GM23338 (cell line): Measurements from ENCODE around the gene C4orf17. TPM values are rescaled to one million over a fixed set of nuclear protein-coding genes. Genes with fewer than 3 reads are reported as not detected.
A peak's percentile ranks its signal among the peaks of the same experiment; 100 is the strongest.

ENCODE experiments used
- ATAC-seq: fragments of 200-7000 bp; cut with Tn5 transposase; 3 replicates; pipeline ENCODE4 v1.9.1; 2020
- DNase-seq: peaks from one replicate; pipeline ENCODE4 v3.0.0-alpha.2; 2015; ENCODE audit warnings: low spot score
- H2AFZ ChIP-seq: fragments of 200-600 bp; sonication (generic); 2 replicates; pipeline ENCODE4 v1.8.0; 2016; ENCODE audit warnings: antibody characterized with exemption, mild to moderate bottlenecking, moderate library complexity
- H3F3A ChIP-seq: fragments of 200-600 bp; sonication (generic); replicated peaks from 2 replicates; pipeline ENCODE4 v1.8.0; 2017; ENCODE audit warnings: antibody characterized with exemption, mixed run types, low read depth
- H3K27ac ChIP-seq: fragments of 200-600 bp; sonication (generic); 2 replicates; pipeline ENCODE4 v1.6.1; 2016; ENCODE audit warnings: low read depth
- H3K27me3 ChIP-seq: fragments of 200-600 bp; sonication (generic); 2 replicates; pipeline ENCODE4 v1.8.0; 2016; ENCODE audit warnings: mild to moderate bottlenecking, mixed run types, moderate library complexity; ENCODE audit not compliant: insufficient read depth
- H3K36me3 ChIP-seq: fragments of 200-600 bp; sonication (generic); 2 replicates; pipeline ENCODE4 v1.8.0; 2016; ENCODE audit warnings: mild to moderate bottlenecking; ENCODE audit not compliant: insufficient read depth
- H3K4me1 ChIP-seq: fragments of 200-600 bp; sonication (generic); 2 replicates; pipeline ENCODE4 v1.8.0; 2016; ENCODE audit warnings: mild to moderate bottlenecking, moderate library complexity; ENCODE audit not compliant: insufficient read depth
- H3K4me2 ChIP-seq: fragments of 200-600 bp; sonication (generic); 2 replicates; pipeline ENCODE4 v1.7.1; 2017; ENCODE audit warnings: mixed run types
- H3K4me3 ChIP-seq: fragments of 200-600 bp; sonication (generic); 2 replicates; pipeline ENCODE4 v1.6.1; 2016; ENCODE audit warnings: mixed run types
- H3K79me2 ChIP-seq: fragments of 200-600 bp; sonication (generic); replicated peaks from 2 replicates; pipeline ENCODE4 v1.8.0; 2017; ENCODE audit warnings: mild to moderate bottlenecking; ENCODE audit not compliant: insufficient read depth
- H3K9me2 ChIP-seq: fragments of 200-600 bp; sonication (generic); 2 replicates; pipeline ENCODE4 v1.8.0; 2017; ENCODE audit not compliant: insufficient read depth
- H4K20me1 ChIP-seq: fragments of 200-600 bp; sonication (generic); replicated peaks from 2 replicates; pipeline ENCODE4 v1.8.0; 2017; ENCODE audit warnings: mild to moderate bottlenecking; ENCODE audit not compliant: insufficient read depth
- H3K27ac Mint-ChIP-seq: 2 replicates; pipeline ENCODE4 v1.8.0; 2020; ENCODE audit warnings: inconsistent platforms, mild to moderate bottlenecking, moderate library complexity, mixed read lengths
- H3K27me3 Mint-ChIP-seq: 3 replicates; pipeline ENCODE4 v1.8.0; 2022; ENCODE audit warnings: low read depth, mild to moderate bottlenecking, moderate library complexity, mixed read lengths, inconsistent platforms; ENCODE audit not compliant: insufficient read depth, poor library complexity
- H3K36me3 Mint-ChIP-seq: 3 replicates; pipeline ENCODE4 v1.8.0; 2021; ENCODE audit warnings: low read depth, mild to moderate bottlenecking, inconsistent platforms, moderate library complexity, mixed read lengths
- H3K4me1 Mint-ChIP-seq: 3 replicates; pipeline ENCODE4 v1.8.0; 2020; ENCODE audit warnings: mild to moderate bottlenecking, inconsistent platforms, mixed read lengths
- H3K4me3 Mint-ChIP-seq: 3 replicates; pipeline ENCODE4 v1.8.0; 2021; ENCODE audit warnings: moderate library complexity, mild to moderate bottlenecking, inconsistent platforms, mixed read lengths
- H3K9me3 Mint-ChIP-seq: 3 replicates; pipeline ENCODE4 v1.8.0; 2020; ENCODE audit warnings: moderate library complexity, mild to moderate bottlenecking, inconsistent platforms, mixed read lengths
- CTCF ChIP-seq, 2 experiments: fragments of 200-600 bp in 1 of 2; sonication (generic) in 1 of 2; conservative IDR thresholded peaks; 2 replicates each; pipeline versions ENCODE4 v1.5.1 to v1.6.1; 2016 to 2017; ENCODE audit warnings: antibody characterized with exemption in 2 of 2, low read depth in 2 of 2, mild to moderate bottlenecking in 2 of 2, moderate library complexity in 1 of 2
- ZNF462 ChIP-seq: fragments of 250-450 bp; sonication (Bioruptor Pico); IDR thresholded peaks from 2 replicates; pipeline ENCODE4 v1.5.0; 2020; ENCODE audit warnings: mild to moderate bottlenecking, moderate library complexity
- polyA plus RNA-seq: library from polyadenylated mRNA; unstranded; fragments of >200 nt; fragmentation: Nextera tagmentation; extraction: Ambion mirVana; gene quantifications from 2 replicates; pipeline ENCODE4 v1.2.1, GENCODE V29; 2016
- total RNA-seq: library from RNA; depleted of rRNA; stranded (reverse); fragments of >200 nt; shearing (Covaris generic); gene quantifications from 2 replicates; pipeline ENCODE4 v1.2.3, GENCODE V29; 2014
- TF ChIP-seq, protein P1 (sequence below): IDR thresholded peaks from one replicate; pipeline ENCODE4 v1.6.1; 2018; ENCODE audit warnings: antibody characterized with exemption; ENCODE audit not compliant: unreplicated experiment

C4orf17 gene
- total and polyA plus RNA-seq, 2 experiments from 2014 or later, result not detected

- TF ChIP-seq, protein P1, sequence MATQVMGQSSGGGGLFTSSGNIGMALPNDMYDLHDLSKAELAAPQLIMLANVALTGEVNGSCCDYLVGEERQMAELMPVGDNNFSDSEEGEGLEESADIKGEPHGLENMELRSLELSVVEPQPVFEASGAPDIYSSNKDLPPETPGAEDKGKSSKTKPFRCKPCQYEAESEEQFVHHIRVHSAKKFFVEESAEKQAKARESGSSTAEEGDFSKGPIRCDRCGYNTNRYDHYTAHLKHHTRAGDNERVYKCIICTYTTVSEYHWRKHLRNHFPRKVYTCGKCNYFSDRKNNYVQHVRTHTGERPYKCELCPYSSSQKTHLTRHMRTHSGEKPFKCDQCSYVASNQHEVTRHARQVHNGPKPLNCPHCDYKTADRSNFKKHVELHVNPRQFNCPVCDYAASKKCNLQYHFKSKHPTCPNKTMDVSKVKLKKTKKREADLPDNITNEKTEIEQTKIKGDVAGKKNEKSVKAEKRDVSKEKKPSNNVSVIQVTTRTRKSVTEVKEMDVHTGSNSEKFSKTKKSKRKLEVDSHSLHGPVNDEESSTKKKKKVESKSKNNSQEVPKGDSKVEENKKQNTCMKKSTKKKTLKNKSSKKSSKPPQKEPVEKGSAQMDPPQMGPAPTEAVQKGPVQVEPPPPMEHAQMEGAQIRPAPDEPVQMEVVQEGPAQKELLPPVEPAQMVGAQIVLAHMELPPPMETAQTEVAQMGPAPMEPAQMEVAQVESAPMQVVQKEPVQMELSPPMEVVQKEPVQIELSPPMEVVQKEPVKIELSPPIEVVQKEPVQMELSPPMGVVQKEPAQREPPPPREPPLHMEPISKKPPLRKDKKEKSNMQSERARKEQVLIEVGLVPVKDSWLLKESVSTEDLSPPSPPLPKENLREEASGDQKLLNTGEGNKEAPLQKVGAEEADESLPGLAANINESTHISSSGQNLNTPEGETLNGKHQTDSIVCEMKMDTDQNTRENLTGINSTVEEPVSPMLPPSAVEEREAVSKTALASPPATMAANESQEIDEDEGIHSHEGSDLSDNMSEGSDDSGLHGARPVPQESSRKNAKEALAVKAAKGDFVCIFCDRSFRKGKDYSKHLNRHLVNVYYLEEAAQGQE, result no peak
These were observed 75.5 kb downstream of the C4orf17 start (continued) for GRCh38 chr4:99586322-99586721.

GRCh38 chr4:99586797-99587196 lies 76.0 kb downstream of the C4orf17 start:
- Mint-ChIP-seq H3K27ac (no peak overlapping the region), H3K9me3 (no peaks in the 10 kb centered on the region), H3K27me3 (no peaks in the 10 kb centered on the region), H3K4me1 (peaks cover 5% of the 10 kb centered on the region), H3K4me3 (no peak overlapping the region), H3K36me3 (no peaks in the 10 kb centered on the region)
- Histone ChIP-seq H4K20me1 (no peaks in the 10 kb centered on the region), H3K4me1 (no peaks in the 10 kb centered on the region), H3K4me2 (no peak overlapping the region), H3K27ac (no peak overlapping the region), H3K79me2 (no peaks in the 10 kb centered on the region), H2AFZ (no peak overlapping the region), H3K9me2 (no peaks in the 10 kb centered on the region), H3K4me3 (no peak overlapping the region), H3K36me3 (no peaks in the 10 kb centered on the region), H3F3A (no peaks in the 10 kb centered on the region), H3K27me3 (no peaks in the 10 kb centered on the region)
- DNase-seq, result peak; percentile 7
- peak; percentile 53; the same call in 2 of the 3 replicates for ATAC-seq
- TF ChIP-seq ZNF462, result no peak
- TF ChIP-seq CTCF (conservative IDR thresholded peaks at IDR 0.05; ENCODE audit: low read depth in 2 of 2), result 0 out of 4 replicates have a peak, but pooled peaks of 1 of the 2 experiments have one; percentile 6
